SW480 (cell line): ENCODE data around the gene CYB561A3.

Experiments used
- DNase-seq: peaks from one replicate; pipeline ENCODE4 v3.0.0-alpha.2; 2016; ENCODE audit warnings: low spot score

CYB561A3 gene

GRCh38 chr11:61369372-61370348 lies 8.0 kb upstream of the CYB561A3 start:
- no peak for DNase-seq

- DNase-seq: no peak
Observed at GRCh38 chr11:61368646-61369045, 7.0 kb upstream of the CYB561A3 start.

DNA sequence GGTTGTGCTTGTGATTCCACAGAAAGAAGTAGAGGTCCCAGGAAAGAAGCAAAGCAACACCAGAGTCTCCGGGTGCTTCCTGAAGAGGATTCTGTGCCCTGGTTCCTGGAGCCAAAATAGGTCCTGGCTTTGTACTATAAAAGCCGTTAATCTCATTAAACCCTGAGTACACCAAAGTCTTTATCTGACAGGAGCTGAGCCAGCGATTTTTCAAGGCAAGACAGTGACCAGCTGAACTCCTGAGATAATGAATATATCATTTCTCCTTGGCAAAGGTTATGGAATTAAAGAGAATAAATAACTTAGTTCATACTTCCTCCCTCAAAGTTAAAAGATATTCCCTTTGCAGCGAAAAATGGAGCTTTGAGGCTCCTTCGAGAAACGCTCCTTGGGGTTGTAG lies 5.7 kb upstream of the CYB561A3 start:
- DNase-seq: no peak

GRCh38 chr11:61364012-61364675 lies 2.5 kb upstream of the CYB561A3 start:
- DNase-seq: no peak

GRCh38 chr11:61362542-61362875 lies 827 bp upstream of the CYB561A3 start:
- peak; percentile 62 for DNase-seq

DNA sequence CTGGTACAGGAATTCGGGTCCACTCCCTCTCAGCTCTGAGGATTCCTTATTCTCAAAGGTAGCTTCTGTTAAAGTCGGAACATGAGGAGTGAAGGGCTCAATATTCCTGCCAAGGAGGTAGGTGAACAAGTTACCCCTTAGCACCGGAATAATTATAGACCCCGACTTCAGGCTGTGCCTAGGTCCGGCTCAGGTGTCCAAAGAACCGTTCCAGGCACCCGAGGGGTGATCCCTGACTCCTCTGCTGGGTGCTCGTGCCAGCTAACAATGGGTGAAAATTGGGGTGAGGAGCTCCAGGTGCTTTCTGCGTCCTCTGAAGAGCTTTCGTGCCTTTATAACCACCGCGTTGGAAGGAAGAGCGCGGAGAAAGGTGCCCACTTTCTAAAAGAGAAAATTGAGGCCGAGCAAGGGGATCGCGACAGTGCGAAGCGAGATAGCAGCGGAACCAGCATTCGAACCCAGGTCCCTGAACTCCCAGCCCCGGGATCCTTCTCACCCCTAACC lies 393 bp downstream of the CYB561A3 start:
- no peak for DNase-seq

DNA sequence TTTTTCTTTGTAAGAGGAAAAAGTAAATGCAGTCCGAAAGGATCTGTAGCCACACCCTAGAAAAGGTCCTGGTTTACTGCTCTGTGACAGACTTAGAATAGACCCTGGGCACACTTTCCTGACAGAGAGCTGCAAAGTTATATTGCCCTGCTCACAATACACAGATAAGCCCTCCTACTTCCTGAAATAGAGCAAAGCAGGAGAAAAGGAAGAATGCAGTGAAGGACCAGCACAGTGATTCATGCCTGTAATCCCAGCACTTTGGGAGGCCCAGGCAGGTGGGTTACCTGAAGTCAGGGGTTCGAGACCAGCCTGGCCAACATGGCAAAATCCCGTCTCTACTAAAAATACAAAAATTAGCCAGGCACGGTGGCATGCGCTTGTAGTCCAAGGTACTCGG lies 2.2 kb downstream of the CYB561A3 start:
- no peak for DNase-seq

DNA sequence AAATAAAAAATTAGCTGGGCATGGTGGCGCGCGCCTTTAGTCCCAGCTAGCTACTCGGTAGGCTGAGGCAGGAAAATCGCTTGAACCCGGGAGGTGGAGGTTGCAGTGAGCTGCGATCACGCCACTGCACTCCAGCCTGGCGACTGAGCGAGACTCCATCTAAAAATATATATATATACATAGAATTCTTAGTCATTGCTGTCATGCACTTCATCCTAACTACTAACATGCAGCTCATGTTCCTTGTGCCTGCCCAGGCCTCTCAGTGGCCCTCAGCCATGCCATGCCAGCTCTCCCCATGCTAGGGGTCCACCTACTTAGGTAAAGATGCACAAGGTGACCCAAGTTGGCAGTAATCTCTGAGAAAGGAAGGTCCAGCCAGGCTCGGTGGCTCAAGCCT lies 3.1 kb downstream of the CYB561A3 start:
- no peak for DNase-seq

- DNase-seq: no peak
Observed at GRCh38 chr11:61357894-61358239, 3.8 kb downstream of the CYB561A3 start.

GRCh38 chr11:61357233-61357893 lies 4.3 kb downstream of the CYB561A3 start:
- DNase-seq: no peak

DNA sequence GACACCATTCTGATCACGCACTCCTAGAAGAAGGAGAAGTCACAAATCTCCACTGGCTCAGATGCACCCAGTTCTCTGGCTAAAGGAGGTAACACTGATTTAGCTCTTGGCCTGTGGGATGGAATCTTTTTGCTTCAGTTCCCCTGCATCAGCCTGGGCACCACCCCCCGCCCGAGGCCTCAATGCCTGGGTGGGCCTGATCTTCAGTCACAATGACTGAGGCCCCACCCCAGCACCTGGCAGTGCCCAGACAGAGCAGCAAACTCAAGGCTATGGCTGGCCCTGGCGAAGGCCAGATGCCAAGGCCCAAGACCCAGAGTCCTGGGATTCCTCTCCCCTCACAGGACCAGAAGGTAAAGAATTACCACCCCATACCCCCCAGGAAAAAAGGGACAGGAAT lies 5.0 kb downstream of the CYB561A3 start:
- no peak for DNase-seq

DNA sequence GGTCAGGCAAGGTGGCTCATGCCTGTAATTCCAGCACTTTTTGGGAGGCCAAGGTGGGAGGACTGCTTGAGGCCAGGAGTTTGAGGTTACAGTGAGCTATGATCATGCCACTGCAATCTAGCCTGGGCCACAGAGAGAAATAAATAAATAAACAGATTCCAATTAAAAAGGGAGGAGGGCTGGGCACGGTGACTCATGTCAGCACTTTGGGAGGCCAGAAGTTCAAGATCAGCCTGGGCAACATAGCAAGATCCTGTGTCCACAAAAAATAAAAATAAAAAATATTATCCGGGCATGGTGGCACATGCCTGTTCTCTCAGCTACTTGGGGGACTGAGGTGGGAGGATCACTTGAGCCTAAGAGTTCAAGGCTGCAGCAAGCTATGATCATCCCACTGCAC lies 7.5 kb downstream of the CYB561A3 start:
- DNase-seq: no peak

GRCh38 chr11:61353131-61354067 lies 8.3 kb downstream of the CYB561A3 start:
- DNase-seq: no peak

- no peak for DNase-seq
Observed at GRCh38 chr11:61352038-61352437, 9.6 kb downstream of the CYB561A3 start.

GRCh38 chr11:61350803-61351202 lies 10.9 kb downstream of the CYB561A3 start:
- no peak for DNase-seq

GRCh38 chr11:61350336-61350735 lies 11.3 kb downstream of the CYB561A3 start:
- no peak for DNase-seq

DNA sequence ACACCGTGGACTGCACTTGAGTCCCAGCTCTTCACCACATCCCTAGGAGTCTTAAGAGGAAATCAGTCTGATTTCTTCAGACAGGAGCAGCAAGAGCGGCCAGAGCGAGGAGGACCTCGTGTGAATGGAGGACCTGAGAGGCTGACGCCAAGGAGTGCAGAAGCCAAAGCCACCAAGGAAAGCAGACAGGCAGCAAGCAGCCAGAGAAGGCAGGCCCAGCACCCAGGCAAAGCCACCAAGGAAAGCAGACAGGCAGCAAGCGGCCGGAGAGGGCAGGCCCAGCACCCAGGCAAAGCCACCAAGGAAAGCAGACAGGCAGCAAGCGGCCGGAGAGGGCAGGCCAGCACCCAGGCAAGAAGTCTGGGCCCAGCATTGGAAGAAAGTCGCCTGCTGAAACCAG lies 11.8 kb downstream of the CYB561A3 start:
- DNase-seq: no peak

- no peak for DNase-seq
Observed at GRCh38 chr11:61349189-61349751, 12.4 kb downstream of the CYB561A3 start.

GRCh38 chr11:61347916-61348461 lies 13.7 kb downstream of the CYB561A3 start:
- no peak for DNase-seq

GRCh38 chr11:61345954-61346843 lies 15.5 kb downstream of the CYB561A3 start:
- DNase-seq: no peak
